Renal cortical epithelial cell (primary cell): ENCODE results near the gene TIMM44. TPM values are rescaled to one million over a fixed set of nuclear protein-coding genes. Genes with fewer than 3 reads are reported as not detected.

Experiments
- DNase-seq: peaks from one replicate; pipeline ENCODE4 v3.0.0-alpha.2; 2011; ENCODE audit warnings: low read depth
- total RNA-seq: library from RNA; depleted of rRNA; stranded (reverse); fragments of >200 nt; gene quantifications from 2 replicates; pipeline ENCODE4 v1.2.3, GENCODE V29; 2014

Gene TIMM44
- total RNA-seq, 1 donor from 2014 or later = 42.2 TPM

DNA sequence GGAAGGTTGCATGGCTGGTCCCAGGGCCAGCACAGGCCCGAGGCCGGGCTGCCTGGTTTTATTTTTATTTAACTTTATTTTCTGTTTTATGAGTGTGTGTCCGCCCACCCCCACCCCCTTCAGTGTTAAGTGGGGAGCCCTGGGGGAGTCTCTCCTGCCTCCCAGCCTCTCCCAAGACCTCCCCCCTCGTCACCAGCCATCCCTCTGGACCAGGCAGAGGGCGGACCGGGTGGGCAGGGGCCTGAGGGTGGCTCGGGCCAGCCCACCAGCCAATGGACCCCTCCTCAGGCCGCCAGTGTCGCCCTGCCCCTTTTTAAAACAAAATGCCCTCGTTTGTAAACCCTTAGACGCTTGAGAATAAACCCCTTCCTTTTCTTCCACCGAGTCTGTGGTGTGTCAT is 29.4 kb downstream of the TIMM44 start:
- DNase-seq = no peak

DNA sequence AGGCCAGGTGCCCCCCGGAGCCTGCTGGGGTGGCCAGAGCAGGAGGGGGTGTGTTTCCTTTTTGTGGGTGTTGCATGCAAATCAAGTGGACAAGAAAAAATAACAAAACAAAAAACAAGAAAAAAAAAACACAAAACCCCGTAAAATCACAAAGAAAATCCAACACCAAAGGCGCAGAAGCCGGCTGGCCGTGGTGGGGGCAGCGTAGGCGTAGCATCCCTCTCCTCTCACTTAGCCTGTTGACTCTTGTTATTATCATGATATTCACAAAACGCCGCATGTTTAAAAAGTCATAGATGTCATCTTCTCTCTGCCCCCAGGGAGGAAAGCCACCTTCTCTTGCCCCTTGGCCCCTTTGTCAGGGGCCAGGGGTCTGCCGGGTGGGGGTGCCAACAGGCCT is 29.8 kb downstream of the TIMM44 start:
- no peak for DNase-seq

DNA sequence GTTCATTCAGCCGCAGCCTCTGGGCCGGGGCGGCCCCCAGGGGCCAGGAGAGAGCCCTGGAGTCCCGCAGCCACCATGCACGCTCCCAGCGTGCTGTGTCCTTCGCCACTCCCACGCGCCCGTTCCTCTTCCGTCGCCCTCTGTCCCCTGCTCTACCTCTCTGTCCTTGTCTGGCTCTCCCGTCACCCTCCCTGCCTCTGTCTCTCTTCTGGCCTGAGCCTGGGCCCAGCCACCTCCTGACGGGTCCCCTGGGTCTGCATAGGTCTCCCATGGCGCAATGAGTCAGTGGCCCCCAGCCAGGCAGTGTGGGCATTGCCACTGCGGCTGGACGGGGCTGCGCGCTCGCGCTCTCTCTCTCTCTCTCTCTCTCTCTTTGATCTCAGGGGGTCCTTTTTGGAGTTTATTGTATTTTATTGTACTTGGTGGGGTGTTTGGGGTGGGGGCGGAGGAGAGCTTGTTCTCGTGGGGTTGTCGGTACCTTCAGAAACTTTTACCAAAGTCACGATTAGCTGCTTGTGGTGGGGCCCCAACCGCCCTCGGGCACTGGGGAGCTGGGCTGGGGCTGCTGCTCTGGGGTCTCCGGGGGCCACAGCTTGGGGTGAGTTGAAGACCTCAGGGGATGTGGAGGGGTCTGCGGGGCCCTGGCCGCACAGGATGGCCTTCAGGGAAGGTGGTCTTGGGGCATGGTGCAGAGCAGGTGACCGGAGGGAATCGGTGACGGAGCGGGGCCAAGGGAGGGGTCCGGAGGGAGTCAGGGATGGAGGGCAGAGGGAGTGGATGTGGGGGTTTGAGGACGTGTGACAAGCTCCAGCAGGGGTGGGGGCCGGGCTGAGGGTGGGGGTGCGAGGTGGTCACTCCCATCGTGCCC is 30.5 kb downstream of the TIMM44 start:
- DNase-seq = no peak

DNA sequence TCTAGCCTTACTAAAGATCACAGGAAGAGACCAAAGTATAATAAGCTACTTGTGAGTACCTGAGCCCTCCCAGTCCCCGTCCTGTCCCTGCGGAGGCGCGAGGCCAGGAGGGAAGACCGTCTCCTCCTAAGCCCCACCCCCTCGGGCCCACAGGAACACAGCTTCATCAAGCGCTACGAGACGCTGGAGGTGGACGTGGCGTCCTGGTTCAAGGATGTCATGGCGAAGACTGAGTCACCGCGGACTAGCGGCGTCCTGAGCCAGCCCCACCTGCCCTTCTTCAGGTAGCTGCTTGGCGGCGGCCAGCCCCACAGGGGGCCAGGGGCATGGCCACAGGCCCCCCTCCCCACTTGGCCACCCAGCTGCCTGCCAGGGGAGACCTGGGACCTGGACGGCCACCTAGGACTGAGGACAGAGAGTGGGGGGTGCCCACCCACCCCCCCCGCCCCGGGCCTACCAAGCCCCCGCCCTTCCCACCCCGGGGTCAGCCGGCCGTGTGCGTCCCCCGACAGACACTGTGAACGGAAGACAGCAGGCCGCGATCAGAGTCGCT is 31.2 kb downstream of the TIMM44 start:
- DNase-seq = no peak

DNA sequence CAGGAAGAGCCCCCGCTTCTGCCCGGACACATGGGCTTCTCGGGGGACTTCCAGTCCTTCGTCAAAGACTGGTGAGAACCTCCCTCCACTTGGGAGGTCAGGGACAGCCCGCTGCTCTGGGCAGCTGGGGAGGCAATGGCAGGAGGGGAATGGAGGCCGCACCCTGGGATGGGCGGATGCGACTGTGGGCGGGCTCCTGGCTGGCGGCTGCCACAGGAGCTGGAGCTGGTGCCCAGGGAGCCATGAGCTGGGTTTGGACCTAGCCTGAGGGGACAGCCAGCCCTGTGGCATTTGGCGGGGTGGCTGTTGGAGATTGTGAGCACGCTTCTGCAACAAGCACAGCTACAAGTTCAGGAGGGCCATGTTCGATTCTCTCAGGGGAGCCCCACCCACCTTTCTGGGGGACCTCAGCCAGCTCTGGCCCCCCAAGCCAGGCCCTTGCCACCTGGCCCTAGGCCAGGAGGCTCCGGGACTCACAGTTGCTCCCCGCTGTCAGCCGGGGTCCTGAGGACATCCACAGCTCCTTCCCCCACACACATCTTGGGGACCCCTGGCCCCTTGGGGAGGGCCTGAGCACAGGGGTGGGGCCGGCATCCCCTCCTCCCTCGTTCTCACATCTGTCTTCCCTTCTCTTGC is 31.8 kb downstream of the TIMM44 start:
- DNase-seq = no peak

DNA sequence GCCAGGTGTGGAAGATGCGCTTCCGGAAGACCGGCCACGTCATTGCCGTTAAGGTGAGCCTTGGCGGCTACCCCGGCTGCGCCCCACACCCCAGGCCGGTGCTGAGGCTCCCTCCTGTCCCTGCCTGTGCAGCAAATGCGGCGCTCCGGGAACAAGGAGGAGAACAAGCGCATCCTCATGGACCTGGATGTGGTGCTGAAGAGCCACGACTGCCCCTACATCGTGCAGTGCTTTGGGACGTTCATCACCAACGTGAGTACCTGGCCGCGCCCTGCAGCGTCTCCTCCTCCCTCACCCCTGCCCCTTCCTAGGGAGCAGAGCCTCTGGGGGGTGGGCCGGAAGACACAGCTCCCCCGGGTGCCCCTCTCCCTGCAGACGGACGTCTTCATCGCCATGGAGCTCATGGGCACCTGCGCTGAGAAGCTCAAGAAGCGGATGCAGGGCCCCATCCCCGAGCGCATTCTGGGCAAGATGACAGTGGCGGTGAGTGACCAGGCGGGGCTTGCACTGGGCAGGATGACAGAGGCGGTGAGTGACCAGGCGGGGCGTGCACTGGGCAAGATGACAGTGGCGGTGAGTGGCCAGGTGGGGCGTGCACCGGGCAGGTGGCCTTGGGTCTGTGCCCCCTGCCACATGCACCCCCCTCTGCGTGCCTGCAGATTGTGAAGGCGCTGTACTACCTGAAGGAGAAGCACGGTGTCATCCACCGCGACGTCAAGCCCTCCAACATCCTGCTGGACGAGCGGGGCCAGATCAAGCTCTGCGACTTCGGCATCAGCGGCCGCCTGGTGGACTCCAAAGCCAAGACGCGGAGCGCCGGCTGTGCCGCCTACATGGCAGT is 32.9 kb downstream of the TIMM44 start:
- no peak for DNase-seq

DNA sequence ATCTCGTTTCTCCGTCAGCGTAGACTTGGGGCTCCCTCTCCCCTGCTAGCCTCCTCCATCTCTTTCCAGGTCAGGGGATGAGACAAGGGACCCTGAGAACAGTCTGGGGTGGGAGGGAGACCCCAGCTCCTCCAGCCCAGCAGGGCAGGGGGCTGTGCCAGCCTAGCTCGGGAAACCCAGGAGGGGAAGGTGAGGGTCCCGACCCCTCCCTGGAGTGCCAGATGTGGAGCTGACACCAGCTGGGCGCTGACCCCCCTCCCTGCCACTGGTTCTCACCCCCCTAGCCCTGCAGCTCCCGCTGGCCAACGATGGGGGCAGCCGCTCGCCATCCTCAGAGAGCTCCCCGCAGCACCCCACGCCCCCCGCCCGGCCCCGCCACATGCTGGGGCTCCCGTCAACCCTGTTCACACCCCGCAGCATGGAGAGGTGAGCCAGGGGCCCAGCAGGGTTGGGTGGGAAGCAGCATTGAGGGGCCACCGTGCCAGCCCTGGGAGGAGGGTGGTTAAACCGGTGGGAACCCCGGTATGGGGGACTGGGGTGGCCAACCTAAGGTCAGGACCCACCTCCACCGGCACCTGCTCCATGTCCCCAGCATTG is 33.9 kb downstream of the TIMM44 start:
- DNase-seq = no peak

DNA sequence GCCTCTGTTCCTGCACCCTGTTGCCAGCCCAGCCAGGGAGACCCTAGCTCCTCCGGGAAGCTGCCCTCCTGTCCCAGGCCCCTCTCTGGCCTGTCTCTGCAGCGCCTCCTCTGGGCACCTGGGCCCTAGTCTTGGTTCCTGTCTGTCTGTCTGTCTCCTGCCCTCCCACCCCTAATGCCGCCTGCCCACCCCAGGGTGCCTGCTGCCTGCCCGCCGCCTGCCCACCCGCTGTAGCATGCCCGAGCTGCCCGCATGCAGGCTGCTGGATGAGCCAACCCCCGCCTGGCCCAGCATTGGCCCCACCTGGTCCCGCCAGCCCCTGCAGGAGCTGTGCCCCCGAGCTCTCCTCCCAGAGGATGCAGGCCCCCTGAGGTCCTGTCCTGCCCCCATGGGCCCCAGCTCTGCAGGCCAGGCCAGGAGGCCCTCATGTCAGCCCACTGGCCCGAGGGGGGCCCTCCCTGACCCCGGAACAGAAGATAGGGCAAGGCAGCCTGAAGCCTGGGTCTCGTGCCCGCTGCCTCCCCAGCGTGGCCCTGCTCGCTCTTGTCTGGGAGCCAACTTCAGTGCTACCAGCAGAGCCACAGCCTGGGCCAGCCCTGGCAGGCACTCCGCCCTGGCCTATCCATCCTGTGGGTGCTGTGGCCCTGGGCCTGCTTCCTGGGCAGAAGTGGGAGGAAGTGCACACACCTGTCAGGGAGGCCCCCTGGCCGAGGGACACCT is 34.6 kb downstream of the TIMM44 start:
- no peak for DNase-seq

DNA sequence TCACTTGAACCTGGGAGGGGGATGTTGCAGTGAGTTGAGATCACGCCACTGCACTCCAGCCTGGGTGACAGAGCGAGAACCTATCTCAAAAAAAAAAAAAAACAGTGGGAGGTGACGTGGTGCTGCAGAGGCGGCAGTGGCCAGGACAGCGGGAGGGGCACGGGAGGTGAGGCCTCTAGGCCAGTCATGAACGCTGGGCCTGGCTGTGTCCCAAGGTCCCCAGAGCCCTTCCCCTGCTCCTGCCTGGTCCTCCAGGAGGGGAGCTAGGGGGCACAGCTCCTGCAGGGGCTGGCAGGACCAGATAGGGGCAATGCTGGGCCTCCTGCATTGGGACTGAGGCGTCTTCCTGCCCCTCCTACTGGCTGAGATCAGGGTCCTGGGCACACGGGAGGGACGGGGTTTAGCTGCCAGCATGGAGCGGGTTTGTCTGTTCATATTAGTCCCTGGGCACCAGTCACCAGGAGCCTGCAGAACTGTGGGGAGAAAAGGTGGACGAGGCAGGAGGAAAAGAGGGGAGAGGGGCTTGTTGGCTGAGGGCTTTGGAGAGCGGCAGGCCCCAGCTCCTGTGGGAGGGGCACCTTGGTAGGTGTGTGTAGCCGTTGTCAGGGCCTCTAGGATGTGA is 35.3 kb downstream of the TIMM44 start:
- no peak for DNase-seq

DNA sequence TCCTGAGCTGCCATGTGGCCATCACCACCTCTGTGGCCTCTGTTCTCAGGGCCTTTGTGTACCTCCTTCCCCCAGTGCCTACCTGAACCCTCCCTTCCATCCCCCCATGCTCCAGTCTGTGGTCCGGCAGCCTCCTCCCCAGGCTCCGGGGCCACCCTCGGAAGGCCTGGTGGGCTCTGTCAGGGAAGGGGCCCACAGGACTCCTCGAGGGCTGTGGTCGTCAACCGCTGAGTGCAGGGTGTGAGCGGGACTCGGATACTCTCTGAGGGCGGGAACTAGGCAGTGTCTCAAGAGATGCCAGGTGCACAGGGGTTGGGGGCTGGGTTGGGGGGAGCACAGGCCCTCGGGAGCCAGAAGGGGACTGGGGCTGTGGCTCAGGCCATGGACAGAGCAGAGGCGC is 35.9 kb downstream of the TIMM44 start:
- DNase-seq = no peak

DNA sequence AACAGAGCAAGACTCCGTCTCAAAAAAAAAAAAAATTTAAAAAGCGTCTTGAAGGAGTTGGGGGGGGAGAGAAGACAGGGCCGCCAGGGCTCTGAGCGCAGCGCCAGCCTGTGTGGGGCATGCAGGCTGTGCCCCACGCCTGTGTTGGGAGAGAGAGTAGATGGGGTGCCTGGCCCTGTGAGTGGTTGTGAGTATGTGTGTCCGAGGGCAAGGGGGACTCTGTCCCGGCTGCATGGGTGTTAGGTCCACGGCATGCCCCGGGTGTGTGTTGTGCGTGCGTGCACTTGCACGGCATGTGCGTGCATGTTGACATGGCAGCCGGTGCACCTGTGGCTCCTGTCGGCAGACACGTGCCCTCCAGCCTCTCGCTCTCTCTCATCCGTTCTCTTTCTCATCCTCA is 36.3 kb downstream of the TIMM44 start:
- DNase-seq = no peak

DNA sequence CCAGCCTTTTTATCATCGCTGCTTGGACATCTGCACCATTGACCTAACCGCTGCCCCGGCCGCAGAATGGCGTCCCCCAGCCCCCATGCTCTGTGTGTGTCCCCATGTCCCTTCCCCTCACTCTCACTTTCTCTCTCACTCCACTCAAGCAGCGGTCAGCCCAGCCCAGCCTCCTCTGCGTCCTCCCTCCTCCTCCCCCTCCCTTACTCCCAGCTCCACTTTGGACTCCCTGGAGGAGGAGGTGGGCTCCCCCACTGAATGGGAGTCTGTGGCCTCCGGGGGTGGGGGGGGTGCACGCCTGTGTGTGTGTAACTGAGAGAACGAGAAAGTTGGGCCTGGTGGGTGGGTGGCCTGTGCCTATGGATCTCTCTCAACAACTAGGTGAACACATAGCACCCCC is 37.6 kb downstream of the TIMM44 start:
- DNase-seq = no peak

DNA sequence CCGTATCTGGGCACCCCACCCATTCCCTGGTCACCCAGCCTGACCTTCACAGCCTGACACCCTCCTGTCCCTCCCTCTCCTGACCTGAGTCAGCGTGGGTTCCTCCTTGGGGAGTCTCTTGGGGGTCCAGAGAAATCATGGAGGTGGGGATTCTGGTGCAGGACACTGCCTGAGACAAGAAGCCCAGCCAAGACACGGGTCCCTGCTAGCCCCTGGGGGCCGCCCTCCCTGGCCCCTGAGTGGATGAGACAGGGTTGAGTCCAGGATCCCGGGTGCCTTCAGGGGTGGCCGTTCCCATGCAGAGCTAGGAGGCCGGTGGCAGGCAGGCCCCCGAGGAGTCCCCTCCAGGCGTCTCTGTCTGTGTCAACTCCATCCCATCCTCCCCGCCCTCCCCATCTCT is 38.2 kb downstream of the TIMM44 start:
- no peak for DNase-seq

DNA sequence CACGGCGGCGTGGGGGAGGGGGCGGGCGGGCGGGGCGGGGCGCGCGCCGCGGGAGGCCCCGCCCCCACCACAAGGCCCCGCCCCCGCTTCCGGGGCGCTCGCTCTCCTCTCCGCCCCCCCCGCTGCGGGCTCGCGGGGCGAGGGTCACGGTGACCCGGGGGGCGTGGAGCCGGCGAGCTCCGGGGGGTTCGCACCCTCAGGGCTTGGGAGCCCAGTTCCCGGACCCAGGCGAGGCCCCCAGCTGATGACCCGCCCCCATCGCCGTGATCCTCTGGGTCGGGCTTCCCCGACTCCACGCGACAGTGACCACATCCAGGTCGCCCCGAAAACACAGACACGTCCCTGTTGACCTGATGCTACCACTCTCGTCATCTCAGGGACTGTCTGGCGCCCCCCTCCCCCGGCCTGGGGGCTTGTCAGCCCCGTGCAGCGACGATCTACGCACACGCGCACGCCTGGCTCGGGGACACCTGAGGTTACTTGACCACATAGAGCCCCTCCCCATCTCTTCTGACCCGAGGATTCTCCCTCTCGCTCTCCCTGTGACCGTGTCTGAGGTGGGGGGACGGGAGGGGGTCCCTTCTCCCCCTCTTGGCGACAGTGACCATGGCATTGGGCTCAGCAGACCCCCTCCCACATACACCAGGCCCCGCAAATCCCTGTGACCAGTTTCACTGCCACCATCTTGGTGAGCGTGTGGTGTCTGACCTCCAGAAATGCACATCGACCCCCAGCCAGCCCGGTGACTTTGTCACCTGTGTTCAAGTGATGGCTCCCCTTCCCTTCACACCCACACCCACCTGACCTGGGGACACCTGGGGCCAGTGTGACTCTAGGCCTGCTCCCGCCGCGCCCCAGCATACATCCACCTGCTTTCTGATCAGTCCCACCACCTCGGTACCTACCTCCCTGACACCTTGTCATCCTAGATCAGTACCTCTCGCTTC is 39.1 kb downstream of the TIMM44 start:
- DNase-seq = no peak

DNA sequence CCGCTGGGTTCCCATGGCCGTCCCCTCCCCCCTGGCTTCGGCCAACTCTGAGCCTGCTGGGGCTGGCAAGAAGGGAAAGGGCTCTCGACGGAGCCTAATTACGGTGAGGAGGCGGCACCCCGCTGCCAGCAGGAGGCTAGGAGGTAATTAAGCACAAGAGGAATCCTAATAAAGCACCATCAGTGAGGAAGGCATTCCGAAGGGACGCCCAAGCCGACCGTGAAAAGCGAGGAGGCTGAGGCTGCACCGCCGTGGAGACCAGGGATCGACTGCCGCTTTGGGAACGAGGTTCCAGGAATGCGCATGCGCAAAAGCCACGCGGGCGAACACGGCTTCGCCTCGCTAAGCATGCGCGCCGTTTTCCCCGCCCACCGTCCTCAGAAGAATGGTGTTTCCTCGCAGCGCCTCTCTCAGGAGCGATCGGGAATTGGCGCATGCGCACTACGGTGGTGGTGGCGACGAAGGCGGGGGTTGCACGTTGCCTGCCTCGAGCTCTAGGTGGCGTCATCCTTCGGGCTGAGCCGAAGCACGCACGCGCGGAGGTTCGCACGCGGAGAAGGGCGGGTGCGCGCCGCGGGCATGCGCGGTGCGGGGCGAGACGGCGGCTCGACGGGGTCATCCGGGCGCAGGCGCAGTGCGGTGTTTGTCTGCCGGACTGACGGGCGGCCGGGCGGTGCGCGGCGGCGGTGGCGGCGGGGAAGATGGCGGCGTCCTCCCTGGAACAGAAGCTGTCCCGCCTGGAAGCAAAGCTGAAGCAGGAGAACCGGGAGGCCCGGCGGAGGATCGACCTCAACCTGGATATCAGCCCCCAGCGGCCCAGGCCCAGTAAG is 40.0 kb downstream of the TIMM44 start, which contains the start of gene MAP2K7:
MAP2K7 (plus strand) TSS at position 634 of the 830 bp plus-strand sequence; CDS start at position 702, 68 bp downstream.
- peak; percentile 94 for DNase-seq

DNA sequence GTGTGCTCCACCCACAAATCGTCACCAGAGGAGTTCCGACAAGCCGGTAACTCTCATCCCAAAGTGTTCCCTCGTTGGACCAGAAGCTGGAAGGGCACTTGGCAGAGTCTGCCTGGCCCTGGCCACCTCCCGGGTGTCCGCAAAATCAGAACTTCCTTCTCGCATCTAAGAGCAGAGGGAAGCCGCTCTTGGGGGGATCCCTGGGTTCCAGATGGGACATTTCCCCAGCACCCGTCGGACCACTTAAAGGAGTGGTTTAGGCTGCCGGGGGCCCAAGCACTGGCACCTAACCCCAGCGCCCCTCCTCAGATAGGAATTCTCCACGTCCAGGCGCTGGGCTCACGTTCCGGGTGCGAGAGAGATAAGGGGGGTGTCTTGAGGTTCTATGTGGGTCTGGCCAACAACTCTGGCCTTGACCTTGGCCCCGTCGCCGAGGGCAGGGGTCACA is 40.6 kb downstream of the TIMM44 start:
- no peak for DNase-seq

DNA sequence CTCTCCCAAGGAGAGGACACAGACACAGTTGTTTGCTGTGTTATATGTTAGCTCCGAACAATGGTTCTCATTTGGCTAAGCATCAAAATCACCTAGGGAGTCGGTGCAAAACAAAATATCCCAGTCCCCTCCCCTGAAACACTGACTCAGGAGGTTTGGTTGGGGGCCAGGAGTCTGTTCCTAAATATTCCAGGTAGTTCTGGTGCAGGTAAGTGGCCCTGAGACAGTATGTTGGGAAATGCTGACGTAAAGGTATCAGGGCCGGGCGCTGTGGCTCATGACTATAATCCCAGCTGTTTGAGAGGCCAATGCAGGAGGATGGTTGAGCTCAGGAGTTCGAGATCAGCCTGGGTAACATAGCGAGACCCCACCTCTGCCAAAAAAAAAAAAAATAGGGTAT is 42.1 kb downstream of the TIMM44 start:
- DNase-seq = no peak

DNA sequence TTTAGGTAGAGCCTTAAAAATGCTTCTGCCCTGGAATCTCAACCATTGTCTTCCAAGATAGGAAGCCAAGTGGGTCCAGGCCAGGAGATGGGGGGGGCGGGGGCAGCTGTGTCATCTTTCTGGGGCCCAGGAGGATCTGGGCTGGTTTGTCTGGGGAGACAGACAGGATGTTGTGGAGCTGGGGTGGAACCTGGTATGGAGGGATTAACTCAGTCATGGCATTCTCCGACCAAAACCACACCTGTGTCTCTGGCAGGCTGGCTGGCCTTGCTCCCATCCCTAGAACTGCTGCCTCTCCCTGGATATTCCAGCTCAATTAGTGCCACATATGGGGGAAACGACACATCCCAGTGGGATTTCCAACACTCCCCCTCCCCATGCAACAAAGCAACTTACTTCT is 42.5 kb downstream of the TIMM44 start:
- no peak for DNase-seq
